ENCODE measurements around the gene CTDSPL.

The CTDSPL gene

DNA sequence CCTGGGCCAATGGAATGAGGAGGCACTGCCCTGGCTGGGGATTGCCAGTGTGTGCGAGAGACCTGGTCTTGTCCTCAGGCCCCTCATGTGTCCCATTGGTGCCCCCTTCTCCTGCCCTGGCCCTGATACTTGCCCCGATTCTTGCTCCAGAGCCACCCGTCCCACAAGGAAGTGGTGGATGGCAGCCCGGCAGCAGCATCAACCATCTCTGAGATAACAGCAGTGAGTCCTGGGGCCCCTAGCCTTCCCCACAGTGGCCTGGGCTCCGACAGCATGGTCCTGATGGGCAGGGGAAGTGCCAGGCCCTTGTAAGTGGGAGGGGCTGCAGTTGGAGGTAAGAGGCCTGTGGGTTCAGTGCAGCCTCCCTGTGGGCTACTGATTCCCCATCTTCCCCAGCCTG is 144.4 kb downstream of the CTDSPL start:
- no peak for DNase-seq

GRCh38 chr3:38006445-38006995 is 144.8 kb downstream of the CTDSPL start:
- no peak for DNase-seq

DNA sequence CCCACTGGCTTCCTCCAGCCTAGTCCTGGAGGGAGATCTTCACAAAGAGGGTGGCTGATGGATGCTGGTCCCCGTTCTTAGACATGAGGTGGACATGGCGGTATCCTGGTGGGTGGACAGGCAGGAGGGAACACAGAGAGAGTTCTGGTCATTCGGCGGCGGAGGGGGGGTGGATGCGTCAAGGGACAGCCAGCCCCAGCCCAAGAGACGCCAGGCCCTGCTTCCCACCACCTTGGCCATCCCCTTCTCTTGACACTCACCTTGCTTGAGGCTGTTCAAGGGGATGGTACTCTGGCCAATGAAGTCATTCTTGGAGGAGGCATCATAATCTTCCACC is 146.0 kb downstream of the CTDSPL start:
- no peak for DNase-seq

- DNase-seq, result no peak
Observed at GRCh38 chr3:38008191-38008701, 146.6 kb downstream of the CTDSPL start.

GRCh38 chr3:38008971-38009580 is 147.4 kb downstream of the CTDSPL start:
- DNase-seq, result no peak

DNA sequence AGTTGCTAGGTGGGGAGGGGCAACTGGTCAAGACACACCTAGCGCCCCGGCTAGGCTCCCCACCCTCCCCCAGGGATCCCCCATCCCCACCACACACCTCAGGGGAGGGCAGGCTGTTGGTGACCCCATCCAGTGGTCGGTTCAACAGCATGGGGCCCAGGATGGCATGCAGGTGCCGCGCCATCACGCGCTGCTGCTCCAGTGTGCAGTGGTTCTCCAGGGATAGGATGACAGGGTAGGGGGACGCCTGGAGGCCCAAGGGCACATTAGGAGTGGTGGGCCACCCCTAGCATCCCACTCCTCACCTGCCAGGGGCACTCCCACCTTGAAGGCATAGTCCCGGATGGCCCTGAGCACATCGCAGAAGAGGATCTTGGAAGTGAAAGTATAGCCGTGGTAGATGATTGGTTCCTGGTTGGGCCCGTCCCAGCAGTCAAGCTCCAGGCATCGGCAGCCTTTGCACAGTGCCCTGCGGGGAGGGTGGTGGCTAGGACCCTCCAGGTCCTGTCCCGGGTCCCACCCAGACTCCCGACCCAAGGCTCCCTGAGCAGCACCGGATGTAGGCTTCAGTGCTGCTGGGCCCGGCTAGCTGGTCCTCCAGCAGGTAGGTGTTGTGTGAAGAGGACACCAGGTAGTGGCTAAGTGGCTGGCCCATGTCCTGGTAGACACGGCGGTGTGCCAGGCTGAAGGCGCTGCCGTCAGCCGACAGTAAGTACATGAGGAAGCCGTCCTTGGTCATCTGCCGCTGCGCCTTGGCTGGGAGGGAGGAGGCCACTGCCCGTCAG is 148.3 kb downstream of the CTDSPL start:
- DNase-seq, result no peak

GRCh38 chr3:38011111-38011510 is 149.4 kb downstream of the CTDSPL start:
- no peak for DNase-seq

DNA sequence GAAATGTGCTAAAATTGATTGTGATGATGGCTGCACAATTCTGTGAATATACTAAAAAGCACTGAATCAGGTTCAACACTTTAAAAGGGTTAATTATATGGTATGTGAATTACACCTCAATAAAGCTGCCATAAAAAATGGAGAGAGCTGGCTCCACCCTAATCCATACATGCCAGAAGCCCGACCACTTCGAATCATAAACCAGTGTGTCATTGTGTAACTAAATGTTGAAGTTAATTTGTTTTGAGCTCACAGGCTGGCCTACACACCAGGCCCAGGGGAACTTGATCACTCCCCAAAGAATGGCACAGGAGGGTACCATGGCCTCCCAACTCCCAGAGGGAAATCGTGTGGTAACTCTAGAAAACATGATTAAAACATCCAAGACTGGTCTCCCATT is 153.8 kb downstream of the CTDSPL start:
- no peak for DNase-seq

DNA sequence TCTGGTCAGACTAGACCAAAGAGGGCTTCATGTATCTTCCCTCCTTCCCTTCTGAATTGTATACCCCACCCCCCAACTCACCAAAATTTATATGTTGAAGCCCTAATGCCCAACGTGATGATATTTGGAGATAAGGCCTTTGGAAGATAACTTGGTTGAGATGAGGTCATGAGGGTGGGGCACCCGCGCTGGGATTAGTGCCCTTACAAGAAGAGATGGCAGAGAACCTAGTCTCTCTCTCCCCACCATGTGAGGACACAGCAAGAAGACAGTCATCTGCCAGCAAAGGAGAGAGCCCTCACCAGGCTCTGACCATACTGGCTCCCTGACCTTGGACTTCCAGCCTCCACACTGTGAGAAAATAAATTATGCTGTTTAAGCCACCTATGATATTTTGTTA is 154.3 kb downstream of the CTDSPL start:
- no peak for DNase-seq

DNA sequence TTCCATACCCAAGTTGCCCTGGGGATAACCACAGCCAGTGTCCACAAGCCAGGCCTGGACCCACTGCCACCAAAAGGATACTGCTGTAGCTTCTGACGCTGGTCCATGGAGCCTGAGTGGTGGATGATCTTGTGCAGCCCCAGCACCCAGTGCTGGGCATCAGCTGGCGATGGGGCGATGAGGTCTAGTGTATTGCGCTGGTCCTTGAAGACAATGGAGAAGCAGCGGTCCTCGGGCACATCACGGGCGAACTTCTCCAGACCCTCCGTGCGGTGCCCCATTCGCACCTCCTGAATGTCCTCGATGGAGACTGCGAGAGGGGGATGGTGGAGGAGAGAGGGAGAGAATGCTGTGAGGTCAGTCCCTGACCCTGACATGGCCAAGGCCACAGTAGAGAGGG is 154.7 kb downstream of the CTDSPL start:
- no peak for DNase-seq

GRCh38 chr3:38016847-38017444 is 155.3 kb downstream of the CTDSPL start:
- DNase-seq, result no peak

GRCh38 chr3:38017445-38018295 is 156.0 kb downstream of the CTDSPL start:
- DNase-seq, result no peak

DNA sequence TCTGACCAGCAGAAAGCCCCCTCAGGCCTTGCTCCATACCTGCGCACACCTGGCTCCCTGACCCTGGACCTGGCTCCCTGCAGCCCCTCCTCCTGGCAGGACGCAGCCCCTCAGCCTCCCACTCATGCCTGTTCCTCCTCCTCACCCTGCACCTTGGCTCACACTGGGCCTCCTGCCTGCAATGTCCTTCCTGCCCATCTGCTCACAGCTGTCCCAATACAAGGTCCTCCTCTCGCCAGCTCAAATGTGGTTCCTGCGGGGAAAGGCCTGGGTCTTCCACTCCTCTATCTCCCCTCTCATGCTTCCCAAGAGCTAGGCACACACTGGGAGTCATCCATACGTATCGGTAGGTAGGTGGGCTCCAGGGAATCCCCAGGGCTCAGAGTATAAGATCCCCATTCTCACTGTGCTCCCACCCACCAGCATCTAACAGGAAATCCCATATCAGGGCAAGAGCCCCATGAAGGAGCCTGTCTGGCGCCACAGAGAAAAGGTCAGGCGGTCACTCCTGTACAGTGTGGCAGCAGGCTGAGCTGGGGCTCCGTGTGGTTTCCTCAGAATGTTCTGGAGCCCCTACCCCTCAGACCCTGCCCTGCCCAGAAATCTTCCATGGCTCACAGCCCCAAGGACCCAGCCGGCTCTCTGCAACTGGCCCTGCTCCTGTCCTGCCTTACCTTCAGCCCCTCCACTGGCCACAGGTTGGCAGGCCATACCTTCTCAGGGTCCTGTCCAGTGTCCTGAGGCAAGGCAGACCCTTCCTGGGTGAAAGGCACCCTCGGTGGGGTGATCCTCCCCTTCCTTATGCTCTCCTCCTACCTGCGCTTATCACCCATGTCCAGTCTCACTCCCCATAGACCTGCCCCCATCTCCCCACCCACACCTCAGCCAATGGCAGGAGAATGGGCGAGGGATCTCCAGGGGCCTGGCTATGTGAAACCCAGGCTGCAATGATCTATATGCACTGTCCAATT is 156.9 kb downstream of the CTDSPL start:
- no peak for DNase-seq

GRCh38 chr3:38019658-38020341 is 158.1 kb downstream of the CTDSPL start:
- no peak for DNase-seq

DNA sequence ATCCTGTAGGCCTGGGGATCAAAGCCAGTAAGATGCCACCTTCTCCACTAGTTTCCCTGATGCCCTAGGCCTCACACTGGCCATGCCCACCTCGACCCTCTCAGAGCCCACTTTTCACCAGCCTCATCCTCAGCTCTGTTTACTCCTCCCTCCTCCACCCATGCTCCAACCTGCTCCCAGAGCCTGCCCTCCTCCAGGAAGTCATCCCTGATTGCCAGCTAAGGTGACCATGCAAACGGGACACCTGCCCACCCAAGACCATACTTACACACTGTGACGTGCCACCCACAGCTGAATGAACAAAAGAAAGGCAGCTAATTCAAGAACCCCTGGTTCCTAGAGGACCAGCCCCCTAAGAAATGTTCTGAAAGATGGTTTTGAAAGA is 158.7 kb downstream of the CTDSPL start:
- no peak for DNase-seq

DNA sequence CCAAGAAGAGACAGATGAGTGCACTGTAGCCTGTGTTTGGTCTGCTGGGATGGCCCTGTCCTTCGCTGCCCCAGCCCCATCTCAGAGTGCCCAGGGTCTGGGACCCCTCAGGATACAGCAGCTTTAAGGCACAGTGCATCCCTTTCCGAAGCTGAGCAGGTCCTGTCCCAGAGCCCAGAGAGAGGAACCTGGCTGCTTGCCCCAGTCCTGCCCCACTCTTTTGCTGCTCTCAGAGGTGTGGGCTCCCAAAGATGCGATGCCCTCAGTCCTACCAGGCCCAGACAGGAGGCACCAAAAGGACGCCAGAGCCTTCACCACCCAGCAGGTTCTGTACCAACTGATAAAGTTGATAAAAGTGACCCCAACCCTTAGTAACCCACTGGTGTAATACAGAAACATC is 159.5 kb downstream of the CTDSPL start:
- DNase-seq, result no peak

GRCh38 chr3:38022301-38022700 is 160.6 kb downstream of the CTDSPL start:
- no peak for DNase-seq

DNA sequence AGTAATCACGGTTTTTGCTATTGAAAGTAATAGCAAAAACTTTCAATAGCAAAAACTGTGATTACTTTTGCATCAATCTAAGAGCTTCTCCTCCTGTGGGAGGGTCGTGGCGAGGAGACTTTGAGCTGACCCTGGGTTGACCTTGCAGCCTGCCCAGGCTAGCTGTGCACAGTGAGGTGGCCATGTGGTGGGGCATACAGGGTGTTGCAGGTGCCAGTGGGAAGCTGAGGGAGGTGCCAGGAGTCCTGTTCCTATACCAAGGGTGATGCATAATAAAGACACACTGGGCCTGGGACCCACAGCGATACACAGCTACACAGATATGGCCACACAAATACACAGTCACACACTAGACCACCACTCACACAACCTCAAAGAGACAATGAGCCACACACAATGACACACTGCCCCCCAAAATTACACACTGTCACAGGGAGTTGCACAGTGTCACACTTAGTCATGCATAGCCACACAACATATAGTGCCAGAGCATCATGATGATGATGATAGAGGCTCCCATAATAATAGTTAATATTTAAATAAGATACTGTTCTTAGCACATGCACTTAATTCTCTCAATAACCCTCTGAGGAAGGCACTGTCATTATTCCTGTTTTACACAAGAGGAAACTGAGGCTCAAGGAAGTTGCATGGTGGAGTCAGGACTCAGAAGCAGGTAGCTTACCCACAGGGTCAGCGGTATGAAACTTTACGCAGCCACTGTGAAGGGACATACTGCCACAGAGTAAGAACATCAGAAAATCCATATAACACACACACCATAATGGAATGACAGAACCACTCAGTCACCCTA is 161.4 kb downstream of the CTDSPL start:
- no peak for DNase-seq

DNA sequence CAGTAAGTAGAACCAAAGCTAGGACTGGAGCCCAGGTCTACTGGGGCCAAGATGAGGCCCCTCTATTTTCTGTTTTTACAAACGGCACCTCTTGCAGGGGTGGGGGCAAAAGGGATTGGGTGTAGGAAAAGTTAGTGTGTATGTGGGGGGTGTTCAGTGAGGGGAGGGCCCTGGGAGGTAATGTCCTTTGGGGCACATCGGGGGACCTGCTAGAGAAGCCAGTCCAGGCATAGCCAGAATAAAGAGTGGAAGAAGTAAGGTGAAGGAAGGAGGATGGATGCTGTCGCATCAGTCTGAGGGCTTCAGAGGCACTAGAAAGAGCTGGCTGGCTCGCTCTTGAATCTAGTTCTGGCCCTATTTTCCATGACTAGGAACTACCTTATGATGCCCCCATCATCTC is 165.2 kb downstream of the CTDSPL start:
- no peak for DNase-seq

All from suppressor macrophage treated with lipopolysaccharide for 4 hours (primary cell).